Transverse colon (tissue), 4 donors: Measurements from ENCODE around the gene KIF12. TPM values are rescaled to one million over a fixed set of nuclear protein-coding genes. Genes with fewer than 3 reads are reported as not detected.

Source experiments
- DNase-seq: peaks from one replicate; pipeline ENCODE4 v3.0.0-alpha.2; 2019
- H3K27ac ChIP-seq, 4 donors: fragments of 200-600 bp; sonication (generic); 2 replicates each; pipeline ENCODE4 v1.5.1; 2016 to 2018; ENCODE audit warnings: inconsistent platforms in 4 of 4
- H3K27me3 ChIP-seq: fragments of 200-600 bp; sonication (generic); 2 replicates; pipeline ENCODE4 v1.5.1; 2017; ENCODE audit warnings: inconsistent platforms
- H3K36me3 ChIP-seq, 4 donors: fragments of 200-600 bp; sonication (generic); 2 replicates each; pipeline ENCODE4 v1.5.1; 2017 to 2019; ENCODE audit warnings: inconsistent platforms in 4 of 4
- H3K4me1 ChIP-seq, 4 donors: fragments of 200-600 bp; sonication (generic); 2 replicates each; pipeline ENCODE4 v1.5.1; 2017 to 2020; ENCODE audit warnings: inconsistent platforms in 4 of 4
- H3K4me3 ChIP-seq, 4 donors: fragments of 200-600 bp; sonication (generic); 1 replicate in 1 of 4; 2 replicates in 3 of 4; pipeline versions ENCODE4 v1.5.1 to v1.6.1; 2017 to 2019; ENCODE audit warnings: inconsistent platforms in 4 of 4
- H3K9me3 ChIP-seq, 2 donors: fragments of 200-600 bp; sonication (generic); 2 replicates each; pipeline ENCODE4 v1.5.1; 2017 to 2019; ENCODE audit warnings: inconsistent platforms in 2 of 2
- EP300 ChIP-seq: sonication (generic); formaldehyde crosslinking; IDR thresholded peaks from one replicate; pipeline ENCODE4 v1.6.1; 2017; ENCODE audit warnings: antibody characterized with exemption, low read depth
- POLR2A ChIP-seq: fragments of 450-650 bp; IDR thresholded peaks from one replicate; pipeline ENCODE4 v1.6.1; 2016; ENCODE audit warnings: antibody characterized with exemption, mild to moderate bottlenecking, moderate library complexity
- POLR2AphosphoS5 ChIP-seq, 3 donors: sonication (generic); formaldehyde crosslinking; IDR thresholded peaks; one replicate each; pipeline ENCODE4 v1.6.1; 2016; ENCODE audit warnings: antibody characterized with exemption in 3 of 3
- WGBS, 2 donors: methylation state at CpG; one replicate each; pipeline ENCODE4 v1.1.5; 2018; ENCODE audit warnings: low coverage in 1 of 2; 5-methylcytosine and 5-hydroxymethylcytosine counted together
- in situ Hi-C, 4 donors: fragments of 200-750 bp; cut with MboI; loops; one replicate each; pipeline versions ENCODE4 v1.15.0 to v1.15.1; 2017; ENCODE audit warnings: low sequenced_read_pairs in 3 of 4, low pct_ligation_motif_present in 1 of 4, low pct_unique_long_range_greater_than_20kb in 1 of 4
- intact Hi-C: fragments of 100-400 bp; cut with DNase I; formaldehyde crosslinking; loops from one replicate; pipeline ENCODE4 v1.15.1; 2023; ENCODE audit warnings: low total_unique reads
- total RNA-seq, 4 donors: library from RNA; depleted of rRNA; stranded (reverse); fragments of >200 nt; gene quantifications; one replicate each; pipeline ENCODE4 v1.1.0, GENCODE V29; 2016
- TF ChIP-seq, protein P1 (sequence below), 5 experiments: fragments of 200-600 bp in 3 of 5; fragments of 450-650 bp in 2 of 5; sonication (generic) in 3 of 5; IDR thresholded peaks; 1 replicate in 2 of 5; 2 replicates in 3 of 5; pipeline ENCODE4 v1.5.1; 2016 to 2017; ENCODE audit warnings: antibody characterized with exemption in 5 of 5, inconsistent platforms in 3 of 5, mild to moderate bottlenecking in 2 of 5, moderate library complexity in 1 of 5

The KIF12 gene
- total RNA-seq, 4 donors from 2014 or later = 10.6 to 37.2 (median 20.0) TPM

DNA sequence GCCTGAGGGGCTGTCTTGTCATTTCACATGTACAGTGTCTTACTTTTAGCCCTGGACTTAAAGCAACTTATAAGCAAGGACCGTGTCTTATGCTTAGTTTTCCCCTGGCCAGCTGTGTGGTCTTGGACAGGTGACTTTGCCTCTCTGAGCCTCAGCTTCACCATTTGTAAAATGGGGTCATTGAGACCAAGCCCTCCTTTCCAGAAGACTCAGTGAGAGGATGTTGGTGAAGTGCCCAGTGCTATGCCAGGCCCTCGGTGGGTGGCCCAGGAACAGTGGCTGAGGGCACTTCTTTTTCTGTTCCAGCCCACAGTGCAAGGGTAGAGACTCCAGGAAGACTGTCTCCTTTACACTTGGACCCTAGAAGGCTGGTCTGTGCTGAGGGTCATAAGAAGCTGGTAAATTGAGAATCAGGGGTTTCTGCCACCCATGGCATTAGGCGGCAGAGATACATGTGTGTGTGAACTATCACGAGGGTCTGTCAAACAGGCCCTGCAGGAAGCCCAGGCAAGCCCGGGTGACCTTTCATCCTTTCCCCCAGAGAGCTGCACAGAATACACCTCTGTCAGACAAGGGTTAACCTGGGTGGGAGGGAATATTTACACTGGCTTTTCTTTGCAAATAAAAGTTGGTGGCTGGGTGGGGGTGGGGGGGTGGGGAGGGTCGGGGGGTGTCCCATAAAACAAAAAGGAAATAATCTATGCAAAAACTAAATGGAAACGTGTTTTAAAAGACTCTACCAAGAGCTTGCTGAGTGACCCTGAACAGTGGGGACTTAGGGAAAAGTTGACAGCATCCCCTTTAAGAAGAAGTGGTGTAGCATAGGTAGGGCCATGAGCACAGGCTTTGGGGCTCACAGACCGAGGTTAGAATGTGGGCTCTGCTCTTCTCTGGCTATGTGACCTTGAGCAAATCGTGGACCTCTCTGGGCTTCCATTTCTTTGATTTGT, 20.4 kb upstream of the KIF12 start:
- Histone ChIP-seq H3K36me3 (no peaks in the 10 kb centered on the region), H3K4me3 (no peak overlapping the region), H3K9me3 (no peaks in the 10 kb centered on the region), H3K4me1 (peaks cover 0 to 5% (median 0%) of the 10 kb centered on the region in 4 donors), H3K27ac (no peak overlapping the region), H3K27me3 (peaks cover 5% of the 10 kb centered on the region)
- TF ChIP-seq EP300 = no peak
- TF ChIP-seq, protein P1, sequence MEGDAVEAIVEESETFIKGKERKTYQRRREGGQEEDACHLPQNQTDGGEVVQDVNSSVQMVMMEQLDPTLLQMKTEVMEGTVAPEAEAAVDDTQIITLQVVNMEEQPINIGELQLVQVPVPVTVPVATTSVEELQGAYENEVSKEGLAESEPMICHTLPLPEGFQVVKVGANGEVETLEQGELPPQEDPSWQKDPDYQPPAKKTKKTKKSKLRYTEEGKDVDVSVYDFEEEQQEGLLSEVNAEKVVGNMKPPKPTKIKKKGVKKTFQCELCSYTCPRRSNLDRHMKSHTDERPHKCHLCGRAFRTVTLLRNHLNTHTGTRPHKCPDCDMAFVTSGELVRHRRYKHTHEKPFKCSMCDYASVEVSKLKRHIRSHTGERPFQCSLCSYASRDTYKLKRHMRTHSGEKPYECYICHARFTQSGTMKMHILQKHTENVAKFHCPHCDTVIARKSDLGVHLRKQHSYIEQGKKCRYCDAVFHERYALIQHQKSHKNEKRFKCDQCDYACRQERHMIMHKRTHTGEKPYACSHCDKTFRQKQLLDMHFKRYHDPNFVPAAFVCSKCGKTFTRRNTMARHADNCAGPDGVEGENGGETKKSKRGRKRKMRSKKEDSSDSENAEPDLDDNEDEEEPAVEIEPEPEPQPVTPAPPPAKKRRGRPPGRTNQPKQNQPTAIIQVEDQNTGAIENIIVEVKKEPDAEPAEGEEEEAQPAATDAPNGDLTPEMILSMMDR (IDR thresholded peaks at IDR 0.05) = no peak
- TF ChIP-seq POLR2A = no peak
- no peak for TF ChIP-seq POLR2AphosphoS5 (IDR thresholded peaks at IDR 0.05)
- in situ Hi-C loops (no loop called here), intact Hi-C loops (no loop called here)
- 30 to 40% methylated on average over 1 to 9 of the region's 9 CpGs for WGBS, 2 donors
- DNase-seq = no peak

GRCh38 chr9:114117996-114118830, 19.1 kb upstream of the KIF12 start:
- no peaks in the 10 kb centered on the region for H3K36me3 ChIP-seq
- DNase-seq = no peak
- H3K27me3 ChIP-seq = peaks cover 5% of the 10 kb centered on the region
- intact Hi-C loops = no loop called here
- peaks cover 0 to 5% (median 0%) of the 10 kb centered on the region in 4 donors for H3K4me1 ChIP-seq
- H3K9me3 ChIP-seq = no peaks in the 10 kb centered on the region
- no peak overlapping the region for H3K27ac ChIP-seq
- WGBS, 2 donors = 61% methylated on average over 21 of the region's 21 CpGs; no CpG with 5 or more reads in 1 of the 2 donors
- H3K4me3 ChIP-seq = no peak overlapping the region
- in situ Hi-C loops = no loop called here
- no peak for TF ChIP-seq POLR2AphosphoS5 (IDR thresholded peaks at IDR 0.05)
- no peak for TF ChIP-seq EP300
- TF ChIP-seq, protein P1 (IDR thresholded peaks at IDR 0.05) = no peak
- TF ChIP-seq POLR2A = no peak

GRCh38 chr9:114117614-114117995, 18.5 kb upstream of the KIF12 start:
- Histone ChIP-seq H3K9me3 (no peaks in the 10 kb centered on the region), H3K36me3 (no peaks in the 10 kb centered on the region), H3K4me1 (peaks cover 0 to 5% (median 0%) of the 10 kb centered on the region in 4 donors), H3K27me3 (peaks cover 5% of the 10 kb centered on the region), H3K27ac (no peak overlapping the region), H3K4me3 (no peak overlapping the region)
- TF ChIP-seq, protein P1 (IDR thresholded peaks at IDR 0.05) = no peak
- TF ChIP-seq EP300 = no peak
- in situ Hi-C loops (no loop called here), intact Hi-C loops (no loop called here)
- WGBS, 2 donors = 60 to 90% methylated on average over 1 to 7 of the region's 7 CpGs
- no peak for DNase-seq

DNA sequence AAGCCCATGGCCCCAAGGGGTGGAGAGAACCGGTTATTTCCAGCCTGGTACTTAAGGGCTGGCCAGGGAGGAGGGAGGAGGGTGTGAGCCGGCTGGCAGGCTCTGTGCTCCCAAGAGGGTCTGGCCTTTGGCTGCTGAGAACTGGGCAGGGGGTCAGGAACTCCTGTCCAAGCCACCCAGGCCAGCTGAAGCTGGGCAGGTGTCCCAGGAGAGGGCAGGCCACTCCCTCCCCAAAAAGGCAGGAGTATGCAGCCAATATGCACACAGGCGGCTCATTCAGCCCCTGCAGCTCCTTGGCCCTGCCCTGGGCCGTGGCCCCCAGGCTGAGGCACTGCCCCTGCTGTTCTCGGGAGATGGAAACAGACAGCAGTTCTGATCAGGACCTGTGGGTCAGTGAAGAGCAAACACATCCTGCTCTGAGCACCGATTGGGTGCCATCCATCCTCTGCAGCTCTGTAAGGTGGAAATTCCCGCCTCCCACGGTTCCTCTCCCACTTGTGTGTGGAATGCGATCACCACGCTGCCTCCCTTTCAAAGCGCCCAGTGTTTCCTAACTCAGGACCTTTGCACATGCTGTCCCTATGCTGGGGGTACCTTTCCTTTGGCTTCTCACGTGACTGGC, 17.1 kb upstream of the KIF12 start:
- DNase-seq = no peak
- Histone ChIP-seq H3K9me3 (no peaks in the 10 kb centered on the region), H3K36me3 (no peaks in the 10 kb centered on the region), H3K27ac (no peak overlapping the region), H3K4me1 (peaks cover 0 to 5% (median 0%) of the 10 kb centered on the region in 4 donors), H3K4me3 (no peak overlapping the region), H3K27me3 (peaks cover 10% of the 10 kb centered on the region)
- 75 to 80% methylated on average over 1 to 11 of the region's 12 CpGs for WGBS, 2 donors
- intact Hi-C loops (no loop called here), in situ Hi-C loops (no loop called here)
- no peak for TF ChIP-seq EP300
- TF ChIP-seq POLR2AphosphoS5 (IDR thresholded peaks at IDR 0.05) = no peak
- TF ChIP-seq, protein P1 (IDR thresholded peaks at IDR 0.05) = no peak
- no peak for TF ChIP-seq POLR2A
